NCI-H1436 (cell line): ENCODE data around the gene POLR3B.
"Not testable (repeated sequence)": the region's sequence is repeated elsewhere in the genome, so short reads cannot be mapped to it uniquely, and the experiment has no call there.

Experiments
- DNase-seq: peaks from one replicate; lab custom pipeline; 2025; lab: John Stamatoyannopoulos, UW

POLR3B gene

GRCh38 chr12:106459534-106459933, 102.0 kb downstream of the POLR3B start:
- DNase-seq, result no peak

GRCh38 chr12:106461730-106462129, 104.2 kb downstream of the POLR3B start:
- DNase-seq, result no peak

- DNase-seq, result not testable (repeated sequence)
Measured at GRCh38 chr12:106465605-106466004, 108.1 kb downstream of the POLR3B start.

- not testable (repeated sequence) for DNase-seq
Measured at GRCh38 chr12:106475662-106476061, 118.1 kb downstream of the POLR3B start.

GRCh38 chr12:106477627-106478026, 120.1 kb downstream of the POLR3B start:
- DNase-seq, result not testable (repeated sequence)

- DNase-seq, result no peak
Measured at GRCh38 chr12:106480251-106480650, 122.7 kb downstream of the POLR3B start.

- no peak for DNase-seq
Measured at GRCh38 chr12:106481246-106481645, 123.7 kb downstream of the POLR3B start.

GRCh38 chr12:106487664-106488063, 130.1 kb downstream of the POLR3B start:
- DNase-seq, result no peak

GRCh38 chr12:106488884-106489283, 131.3 kb downstream of the POLR3B start:
- DNase-seq, result no peak

GRCh38 chr12:106490264-106490663, 132.7 kb downstream of the POLR3B start:
- DNase-seq, result no peak

GRCh38 chr12:106492857-106493256, 135.3 kb downstream of the POLR3B start:
- DNase-seq, result no peak

GRCh38 chr12:106493531-106493930, 136.0 kb downstream of the POLR3B start:
- DNase-seq, result no peak

- DNase-seq, result no peak
Measured at GRCh38 chr12:106495354-106495965, 137.9 kb downstream of the POLR3B start.

- no peak for DNase-seq
Measured at GRCh38 chr12:106498056-106498455, 140.5 kb downstream of the POLR3B start.

- no peak for DNase-seq
Measured at GRCh38 chr12:106499628-106500027, 142.1 kb downstream of the POLR3B start.

- peak; percentile 64 for DNase-seq
Measured at GRCh38 chr12:106506691-106507090, 149.1 kb downstream of the POLR3B start.

GRCh38 chr12:106508966-106509365, 151.4 kb downstream of the POLR3B start:
- DNase-seq, result no peak

- DNase-seq, result no peak
Measured at GRCh38 chr12:106511365-106511764, 153.8 kb downstream of the POLR3B start.

GRCh38 chr12:106517314-106517713, 159.8 kb downstream of the POLR3B start:
- DNase-seq, result no peak

- no peak for DNase-seq
Measured at GRCh38 chr12:106519607-106520021, 162.1 kb downstream of the POLR3B start.

- DNase-seq, result no peak
Measured at GRCh38 chr12:106521901-106522300, 164.4 kb downstream of the POLR3B start.

GRCh38 chr12:106522708-106523107, 165.2 kb downstream of the POLR3B start:
- DNase-seq, result no peak

GRCh38 chr12:106527356-106527755, 169.8 kb downstream of the POLR3B start:
- DNase-seq, result no peak

GRCh38 chr12:106541201-106541600, 183.7 kb downstream of the POLR3B start:
- DNase-seq, result no peak
